Osteoblast (primary cell): ENCODE data around the gene CCDC174. TPM values are rescaled to one million over a fixed set of nuclear protein-coding genes. Genes with fewer than 3 reads are reported as not detected.

Experiments used
- DNase-seq: peaks from one replicate; pipeline ENCODE4 v3.0.0; 2011; ENCODE audit warnings: low spot score, mixed read lengths; ENCODE audit not compliant: insufficient read length; ENCODE audit errors: missing footprints
- H2AFZ ChIP-seq: 2 replicates; pipeline ENCODE4 v1.6.0; 2011; ENCODE audit warnings: mild to moderate bottlenecking, low read length
- H3K27ac ChIP-seq: 2 replicates; pipeline ENCODE4 v1.5.1; 2011; ENCODE audit warnings: mild to moderate bottlenecking, low read depth, low read length, moderate library complexity
- H3K27me3 ChIP-seq: 2 replicates; pipeline ENCODE4 v1.6.0; 2012; ENCODE audit warnings: mild to moderate bottlenecking, control low read depth, inconsistent platforms, low read length, moderate library complexity; ENCODE audit not compliant: insufficient read depth
- H3K36me3 ChIP-seq: 2 replicates; pipeline ENCODE4 v1.5.1; 2011; ENCODE audit warnings: mild to moderate bottlenecking, low read length, control low read depth, moderate library complexity; ENCODE audit not compliant: insufficient read depth
- H3K4me1 ChIP-seq: 2 replicates; pipeline ENCODE4 v1.5.1; 2011; ENCODE audit warnings: mild to moderate bottlenecking, low read length, control low read depth, moderate library complexity; ENCODE audit not compliant: insufficient read depth
- H3K4me2 ChIP-seq: 2 replicates; pipeline ENCODE4 v1.6.0; 2011; ENCODE audit warnings: mild to moderate bottlenecking, low read length; ENCODE audit not compliant: insufficient read depth
- H3K4me3 ChIP-seq: fragments of 200-600 bp; sonication (generic); 3 replicates; pipeline ENCODE4 v1.5.1; 2012; ENCODE audit warnings: mild to moderate bottlenecking, low read length, inconsistent platforms; ENCODE audit not compliant: insufficient read depth
- H3K79me2 ChIP-seq: 2 replicates; pipeline ENCODE4 v1.6.0; 2012; ENCODE audit warnings: mild to moderate bottlenecking, low read length, control low read depth, inconsistent platforms; ENCODE audit not compliant: insufficient read depth
- H3K9me3 ChIP-seq: 2 replicates; pipeline ENCODE4 v1.5.1; 2011; ENCODE audit warnings: low read depth, low read length, control low read depth
- H4K20me1 ChIP-seq: 2 replicates; pipeline ENCODE4 v1.6.0; 2012; ENCODE audit warnings: mild to moderate bottlenecking, low read length, control low read depth; ENCODE audit not compliant: insufficient read depth
- CTCF ChIP-seq: IDR thresholded peaks from 2 replicates; pipeline ENCODE4 v1.5.1; 2011; ENCODE audit warnings: mild to moderate bottlenecking, low read depth, low read length, moderate library complexity; ENCODE audit errors: extremely low read depth
- total RNA-seq: library from RNA; depleted of rRNA; stranded (reverse); fragments of >200 nt; gene quantifications from 2 replicates; pipeline ENCODE4 v1.2.3, GENCODE V29; 2012

The CCDC174 gene
- total RNA-seq, 1 donor, result 14.5 TPM

- Histone ChIP-seq H3K36me3 (no peaks in the 10 kb centered on the region), H3K4me2 (no peak overlapping the region), H4K20me1 (no peaks in the 10 kb centered on the region), H3K4me1 (peaks cover 9% of the 10 kb centered on the region), H3K27me3 (no peaks in the 10 kb centered on the region), H2AFZ (no peak overlapping the region), H3K9me3 (no peaks in the 10 kb centered on the region), H3K27ac (no peak overlapping the region), H3K4me3 (no peak overlapping the region), H3K79me2 (no peaks in the 10 kb centered on the region)
- no peak for DNase-seq
- no peak for TF ChIP-seq CTCF
Observed at GRCh38 chr3:14721126-14721864, 69.7 kb downstream of the CCDC174 start.

Other genes with a start within 250 kb of the CCDC174 start
- 76.6 and 86.5 TPM in 2 replicates for gene SLC6A6, start 249.2 kb upstream of the CCDC174 start, total RNA-seq
- under 0.01 and 1.4 TPM in 2 replicates for gene GRIP2, start 111.4 kb upstream of the CCDC174 start, total RNA-seq
- under 0.01 and 0.29 TPM in 2 replicates for gene C3orf20, start 23.4 kb downstream of the CCDC174 start, total RNA-seq
- under 0.01 TPM in 2 replicates for gene FGD5, start 167.2 kb downstream of the CCDC174 start, total RNA-seq